Measurements from ENCODE around the gene PNPLA1.

The PNPLA1 gene

DNA sequence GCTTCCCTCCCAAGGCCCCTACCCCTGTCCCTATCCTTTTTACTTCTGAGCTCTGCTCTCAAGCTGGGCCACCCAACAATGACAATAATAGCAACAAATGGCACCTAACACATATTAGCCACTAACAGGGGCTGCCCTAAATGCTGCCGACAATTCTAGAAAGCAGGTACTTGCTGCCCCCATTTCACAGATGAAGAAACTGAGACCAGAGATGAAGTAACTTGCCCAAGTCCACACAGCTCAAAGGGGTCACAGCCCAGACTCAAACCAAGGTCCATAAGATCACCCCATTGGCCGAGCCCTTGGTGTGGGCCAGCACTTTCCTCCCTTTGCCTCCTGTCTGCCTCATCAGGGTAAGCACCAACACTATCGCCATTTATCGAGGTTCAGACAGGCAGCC lies 54.9 kb downstream of the PNPLA1 start:
- TF ChIP-seq, protein P1, sequence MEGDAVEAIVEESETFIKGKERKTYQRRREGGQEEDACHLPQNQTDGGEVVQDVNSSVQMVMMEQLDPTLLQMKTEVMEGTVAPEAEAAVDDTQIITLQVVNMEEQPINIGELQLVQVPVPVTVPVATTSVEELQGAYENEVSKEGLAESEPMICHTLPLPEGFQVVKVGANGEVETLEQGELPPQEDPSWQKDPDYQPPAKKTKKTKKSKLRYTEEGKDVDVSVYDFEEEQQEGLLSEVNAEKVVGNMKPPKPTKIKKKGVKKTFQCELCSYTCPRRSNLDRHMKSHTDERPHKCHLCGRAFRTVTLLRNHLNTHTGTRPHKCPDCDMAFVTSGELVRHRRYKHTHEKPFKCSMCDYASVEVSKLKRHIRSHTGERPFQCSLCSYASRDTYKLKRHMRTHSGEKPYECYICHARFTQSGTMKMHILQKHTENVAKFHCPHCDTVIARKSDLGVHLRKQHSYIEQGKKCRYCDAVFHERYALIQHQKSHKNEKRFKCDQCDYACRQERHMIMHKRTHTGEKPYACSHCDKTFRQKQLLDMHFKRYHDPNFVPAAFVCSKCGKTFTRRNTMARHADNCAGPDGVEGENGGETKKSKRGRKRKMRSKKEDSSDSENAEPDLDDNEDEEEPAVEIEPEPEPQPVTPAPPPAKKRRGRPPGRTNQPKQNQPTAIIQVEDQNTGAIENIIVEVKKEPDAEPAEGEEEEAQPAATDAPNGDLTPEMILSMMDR (conservative IDR thresholded peaks at IDR 0.05; ENCODE audit: low read depth, low read length) = no peak
- no peak for DNase-seq (ENCODE audit: low read depth)
- H3K4me3 ChIP-seq (ENCODE audit: low read depth, low read length) = no peak overlapping the region

DNA sequence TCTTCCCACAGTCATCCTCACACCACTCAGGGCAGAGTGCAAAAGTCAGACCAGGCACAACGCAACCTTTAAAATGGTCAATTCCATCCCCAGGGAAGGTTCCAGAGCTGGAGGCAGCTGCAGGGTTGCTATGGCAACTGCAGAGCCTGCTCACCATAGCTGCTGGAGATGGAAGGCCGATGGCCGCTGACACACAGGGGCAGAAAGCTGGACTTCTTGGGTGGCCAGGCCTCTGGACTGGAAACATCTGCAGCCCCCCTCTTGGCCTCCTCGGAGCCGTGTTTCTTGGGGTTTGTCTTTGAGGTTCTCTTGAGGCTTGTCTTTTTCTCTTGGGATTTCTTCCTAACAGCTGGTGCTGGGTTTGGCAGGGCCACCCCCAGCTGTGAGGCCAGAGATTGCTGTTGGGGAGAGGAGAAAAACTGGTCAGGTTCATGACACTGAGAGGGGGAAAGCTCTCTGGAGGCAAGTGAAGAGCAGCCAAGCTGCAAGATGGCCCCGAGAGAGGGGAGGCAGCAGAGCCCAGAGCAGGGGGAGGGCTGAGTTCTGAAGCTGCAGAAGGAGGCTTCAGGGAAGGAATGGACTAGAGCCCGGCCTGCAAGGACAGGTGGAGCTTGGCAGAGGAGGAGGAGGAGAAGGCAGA lies 56.6 kb downstream of the PNPLA1 start:
- peak; percentile 72 for DNase-seq (ENCODE audit: low read depth)
- TF ChIP-seq, protein P1 (conservative IDR thresholded peaks at IDR 0.05; ENCODE audit: low read depth, low read length) = no peak
- H3K4me3 ChIP-seq (ENCODE audit: low read depth, low read length) = no peak overlapping the region

DNA sequence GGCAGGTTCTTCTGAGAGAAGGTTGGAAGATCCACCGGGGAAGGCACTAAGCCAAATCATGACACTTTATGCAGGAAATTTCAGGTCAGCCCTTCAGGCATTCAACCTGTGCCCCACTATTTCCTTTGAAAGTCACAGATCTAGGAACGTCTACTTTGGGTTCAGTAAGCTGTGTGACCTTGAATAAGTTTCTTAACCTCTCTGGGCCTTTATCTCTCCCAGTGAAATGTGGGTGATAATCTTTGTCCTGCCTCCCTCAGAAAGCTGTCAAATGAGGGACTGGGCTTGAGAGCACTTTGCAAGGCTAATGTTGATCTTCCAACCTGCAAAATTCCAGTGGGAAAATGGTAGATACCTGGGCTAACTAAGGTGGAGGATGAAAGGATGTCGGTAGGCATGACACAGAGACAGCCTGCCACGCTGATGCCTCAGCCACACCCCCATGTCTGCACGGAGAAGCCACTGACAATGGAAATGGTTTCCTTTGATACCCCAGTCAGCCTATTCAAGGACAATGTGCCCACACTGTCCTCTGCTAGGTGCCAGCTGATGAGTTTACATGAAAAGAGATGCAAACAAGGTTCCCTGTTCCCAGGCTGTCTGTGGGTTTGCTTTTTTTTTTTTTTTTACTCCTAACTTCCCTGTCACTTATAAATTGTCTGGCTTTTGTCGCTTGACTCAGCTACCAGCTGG lies 57.5 kb downstream of the PNPLA1 start:
- TF ChIP-seq, protein P1 (conservative IDR thresholded peaks at IDR 0.05; ENCODE audit: low read depth, low read length) = no peak
- no peak overlapping the region for H3K4me3 ChIP-seq (ENCODE audit: low read depth, low read length)
- DNase-seq (ENCODE audit: low read depth) = no peak

DNA sequence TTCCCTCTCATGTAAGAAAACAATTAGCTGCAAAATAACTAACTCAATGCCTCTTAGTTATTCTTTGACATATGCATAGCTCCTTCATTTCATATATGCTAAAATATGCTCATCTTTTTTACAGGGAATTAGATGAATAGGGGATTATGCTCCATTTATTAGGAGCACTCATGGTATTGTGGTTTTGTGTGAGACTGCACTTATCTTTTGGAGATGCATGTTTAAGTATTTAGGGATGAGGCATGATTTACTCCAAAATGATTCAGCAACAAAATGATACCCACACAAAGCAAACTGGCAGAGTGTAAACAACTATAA lies 58.0 kb downstream of the PNPLA1 start:
- DNase-seq (ENCODE audit: low read depth) = no peak
- H3K4me3 ChIP-seq (ENCODE audit: low read depth, low read length) = no peak overlapping the region
- TF ChIP-seq, protein P1 (conservative IDR thresholded peaks at IDR 0.05; ENCODE audit: low read depth, low read length) = no peak

DNA sequence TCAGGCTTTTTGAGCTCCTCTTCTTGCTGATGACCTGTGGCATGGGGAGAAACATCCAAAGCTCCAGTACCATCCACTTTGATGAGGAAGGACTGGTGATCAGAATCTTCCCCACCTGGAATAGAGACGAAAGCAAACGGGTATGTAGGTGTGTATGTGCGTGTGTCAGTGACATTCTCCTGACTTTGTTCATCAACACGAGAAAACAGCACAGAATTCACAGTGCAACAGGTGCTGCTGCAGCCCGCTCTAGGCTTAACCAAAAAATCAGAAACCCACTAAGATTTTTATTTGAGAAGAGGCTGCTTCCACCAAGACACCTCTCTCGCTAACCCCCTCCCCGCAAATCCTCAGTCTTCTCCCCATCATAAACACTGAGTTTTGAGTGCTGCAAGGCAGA lies 58.7 kb downstream of the PNPLA1 start:
- no peak overlapping the region for H3K4me3 ChIP-seq (ENCODE audit: low read depth, low read length)
- DNase-seq (ENCODE audit: low read depth) = no peak
- TF ChIP-seq, protein P1 (conservative IDR thresholded peaks at IDR 0.05; ENCODE audit: low read depth, low read length) = no peak

DNA sequence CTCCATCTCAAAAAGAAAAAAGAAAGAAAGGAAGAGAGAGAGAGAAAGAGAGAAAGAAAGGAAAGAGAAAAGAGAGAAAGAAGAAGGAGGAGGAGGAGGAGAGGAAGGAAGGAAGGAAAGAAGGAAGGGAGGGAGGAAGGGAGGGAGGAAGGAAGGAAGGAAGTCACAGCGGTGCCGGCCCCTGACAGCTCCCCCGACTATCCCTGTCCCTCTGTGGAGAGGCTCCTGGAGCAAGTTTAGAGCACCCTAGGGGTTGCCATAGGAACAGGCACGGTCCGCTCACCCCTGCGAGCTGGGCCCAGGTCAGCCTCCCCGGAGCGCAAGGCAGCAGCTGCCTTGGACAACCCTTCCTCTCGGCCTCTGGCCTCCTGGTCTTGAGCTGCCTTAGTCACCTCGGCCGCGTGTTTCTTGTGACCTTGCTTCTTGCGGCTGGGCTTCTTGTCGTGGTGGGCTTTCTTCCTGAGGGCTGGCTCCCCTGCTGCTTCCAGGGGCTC lies 60.0 kb downstream of the PNPLA1 start:
- no peak for DNase-seq (ENCODE audit: low read depth)
- no peak overlapping the region for H3K4me3 ChIP-seq (ENCODE audit: low read depth, low read length)
- TF ChIP-seq, protein P1 (conservative IDR thresholded peaks at IDR 0.05; ENCODE audit: low read depth, low read length) = no peak

DNA sequence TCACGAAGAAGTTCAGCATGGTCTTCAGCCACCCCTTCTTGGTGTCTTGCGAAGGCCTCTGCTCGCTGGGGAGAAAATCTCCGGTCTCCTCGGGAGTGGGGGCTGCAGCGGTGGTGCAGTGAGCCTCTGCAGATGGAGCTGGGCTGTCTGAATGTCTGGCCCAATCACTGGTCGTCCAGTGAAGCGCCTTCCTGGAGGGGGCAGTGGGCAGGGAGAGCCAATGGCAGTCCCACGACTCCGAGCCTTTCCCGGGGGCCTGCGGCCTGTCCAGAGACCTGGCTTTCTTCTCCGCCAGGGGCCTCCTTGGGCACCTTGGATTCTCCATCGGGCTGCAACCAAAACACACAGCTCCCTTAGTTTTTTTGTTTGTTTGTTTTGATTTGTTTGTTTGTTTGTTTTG lies 60.5 kb downstream of the PNPLA1 start:
- DNase-seq (ENCODE audit: low read depth) = no peak
- H3K4me3 ChIP-seq (ENCODE audit: low read depth, low read length) = no peak overlapping the region
- TF ChIP-seq, protein P1 (conservative IDR thresholded peaks at IDR 0.05; ENCODE audit: low read depth, low read length) = no peak
